Testis (tissue), 3 donors: Measurements from ENCODE around the gene IRF9. TPM values are rescaled to one million over a fixed set of nuclear protein-coding genes. Genes with fewer than 3 reads are reported as not detected.
"Not testable (repeated sequence)": the region's sequence is repeated elsewhere in the genome, so short reads cannot be mapped to it uniquely, and the experiment has no call there.

Source experiments
- DNase-seq: peaks from one replicate; pipeline ENCODE4 v3.0.0-alpha.2; 2019
- H3K27ac ChIP-seq, 2 donors: fragments of 200-600 bp; sonication (generic); one replicate each; pipeline ENCODE4 v1.5.1; 2019
- H3K27me3 ChIP-seq: fragments of 200-600 bp; sonication (generic); one replicate; pipeline ENCODE4 v1.5.1; 2019
- H3K36me3 ChIP-seq: fragments of 200-600 bp; sonication (generic); one replicate; pipeline ENCODE4 v1.5.1; 2017; ENCODE audit warnings: low read depth; ENCODE audit errors: missing control alignments
- H3K4me1 ChIP-seq: fragments of 200-600 bp; sonication (generic); one replicate; pipeline ENCODE4 v1.5.1; 2019
- H3K4me3 ChIP-seq, 2 donors: fragments of 200-600 bp; sonication (generic); one replicate each; pipeline ENCODE4 v1.5.1; 2017 to 2019
- H3K9me3 ChIP-seq: fragments of 200-600 bp; sonication (generic); one replicate; pipeline ENCODE4 v1.5.1; 2017
- CTCF ChIP-seq, 3 experiments: fragments of 450-650 bp in 2 of 3; fragments of 200-600 bp in 1 of 3; sonication (generic) in 1 of 3; IDR thresholded peaks; one replicate each; pipeline ENCODE4 v1.5.1; 2016 to 2019; ENCODE audit warnings: antibody characterized with exemption in 3 of 3, mild to moderate bottlenecking in 2 of 3, moderate library complexity in 1 of 3
- POLR2A ChIP-seq: fragments of 450-650 bp; IDR thresholded peaks from one replicate; pipeline ENCODE4 v1.6.1; 2017; ENCODE audit warnings: antibody characterized with exemption, mild to moderate bottlenecking, moderate library complexity
- WGBS, 2 donors: methylation state at CpG; one replicate each; pipeline ENCODE4 v1.1.5; 2018; 5-methylcytosine and 5-hydroxymethylcytosine counted together
- intact Hi-C: fragments of 100-400 bp; cut with DNase I; formaldehyde crosslinking; loops from one replicate; pipeline ENCODE4 v1.15.1; 2023; ENCODE audit warnings: low total_unique reads
- polyA plus RNA-seq: library from polyadenylated mRNA; stranded (reverse); fragments of 350-450 nt; fragmentation: Illumina TruSeq; extraction: RNeasy Lipid Tissue Mini Kit (QIAGEN cat#74804); gene quantifications from one replicate; pipeline ENCODE4 v1.2.3, GENCODE V29; 2014; ENCODE audit warnings: low read depth, low replicate concordance; ENCODE audit not compliant: insufficient read depth
- total RNA-seq, 2 donors: library from RNA; depleted of rRNA; stranded (reverse); fragments of >200 nt; gene quantifications; one replicate each; pipeline ENCODE4 v1.2.3, GENCODE V29; 2016

Gene IRF9
- total and polyA plus RNA-seq, 3 donors from 2014 or later = 45.7 to 74.8 (median 56.2) TPM

DNA sequence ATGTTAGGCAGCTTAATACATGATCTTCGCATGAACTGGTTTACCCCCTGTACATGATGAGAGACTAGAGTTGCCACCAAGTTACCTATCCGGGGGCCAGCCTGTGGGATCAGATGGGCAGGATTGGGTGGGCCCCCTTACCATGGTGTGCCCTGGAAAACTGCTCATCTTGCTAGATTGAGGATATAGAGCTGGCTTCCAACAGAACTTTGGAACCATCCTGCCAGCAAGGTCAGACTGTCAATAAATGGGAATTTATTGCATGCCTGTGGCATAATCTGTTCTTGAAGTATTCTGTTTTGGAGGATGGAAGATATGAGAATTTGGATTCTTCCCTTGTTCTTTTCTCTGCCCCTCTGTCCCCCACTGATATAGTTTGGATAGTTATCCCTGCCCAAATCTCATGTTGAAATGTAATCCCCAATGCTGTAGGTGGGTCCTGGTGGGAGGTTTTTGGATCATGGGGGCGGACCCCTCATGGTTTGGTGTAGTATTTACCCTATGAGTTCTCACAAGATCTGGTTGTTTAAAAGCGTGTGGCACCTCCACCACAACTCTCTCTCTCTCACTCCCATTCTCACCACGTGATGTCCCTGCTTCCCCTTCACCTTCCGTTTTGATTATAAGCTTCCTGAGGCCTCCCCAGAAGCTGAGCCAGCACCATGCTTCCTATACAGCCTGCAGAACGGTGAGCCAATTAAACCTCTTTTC lies 37.9 kb downstream of the IRF9 start:
- Histone ChIP-seq H3K27me3 (no peaks in the 10 kb centered on the region), H3K9me3 (no peaks in the 10 kb centered on the region), H3K27ac (no peak overlapping the region), H3K4me1 (peaks cover 12% of the 10 kb centered on the region), H3K36me3 (no peaks in the 10 kb centered on the region), H3K4me3 (no peak overlapping the region)
- intact Hi-C loops = no loop called here
- 89 to 91% methylated on average over 7 of the region's 7 CpGs for WGBS, 2 donors
- DNase-seq = no peak
- TF ChIP-seq CTCF (IDR thresholded peaks at IDR 0.05) (no peak), POLR2A (no peak)

- H3K27me3 ChIP-seq, H3K4me1 ChIP-seq, H3K36me3 ChIP-seq, intact Hi-C loops, H3K9me3 ChIP-seq, H3K27ac ChIP-seq, DNase-seq, H3K4me3 ChIP-seq: not testable (repeated sequence)
- WGBS, 2 donors = 86 to 89% methylated on average over 8 of the region's 8 CpGs
These were observed 41.5 kb downstream of the IRF9 start for GRCh38 chr14:24202538-24202937.

- WGBS, 2 donors = 87 to 93% methylated on average over 16 of the region's 16 CpGs
- H3K27ac ChIP-seq, DNase-seq, H3K4me1 ChIP-seq, H3K9me3 ChIP-seq, H3K27me3 ChIP-seq, intact Hi-C loops, H3K4me3 ChIP-seq, H3K36me3 ChIP-seq: not testable (repeated sequence)
These were observed 42.3 kb downstream of the IRF9 start for GRCh38 chr14:24203249-24203886.

DNA sequence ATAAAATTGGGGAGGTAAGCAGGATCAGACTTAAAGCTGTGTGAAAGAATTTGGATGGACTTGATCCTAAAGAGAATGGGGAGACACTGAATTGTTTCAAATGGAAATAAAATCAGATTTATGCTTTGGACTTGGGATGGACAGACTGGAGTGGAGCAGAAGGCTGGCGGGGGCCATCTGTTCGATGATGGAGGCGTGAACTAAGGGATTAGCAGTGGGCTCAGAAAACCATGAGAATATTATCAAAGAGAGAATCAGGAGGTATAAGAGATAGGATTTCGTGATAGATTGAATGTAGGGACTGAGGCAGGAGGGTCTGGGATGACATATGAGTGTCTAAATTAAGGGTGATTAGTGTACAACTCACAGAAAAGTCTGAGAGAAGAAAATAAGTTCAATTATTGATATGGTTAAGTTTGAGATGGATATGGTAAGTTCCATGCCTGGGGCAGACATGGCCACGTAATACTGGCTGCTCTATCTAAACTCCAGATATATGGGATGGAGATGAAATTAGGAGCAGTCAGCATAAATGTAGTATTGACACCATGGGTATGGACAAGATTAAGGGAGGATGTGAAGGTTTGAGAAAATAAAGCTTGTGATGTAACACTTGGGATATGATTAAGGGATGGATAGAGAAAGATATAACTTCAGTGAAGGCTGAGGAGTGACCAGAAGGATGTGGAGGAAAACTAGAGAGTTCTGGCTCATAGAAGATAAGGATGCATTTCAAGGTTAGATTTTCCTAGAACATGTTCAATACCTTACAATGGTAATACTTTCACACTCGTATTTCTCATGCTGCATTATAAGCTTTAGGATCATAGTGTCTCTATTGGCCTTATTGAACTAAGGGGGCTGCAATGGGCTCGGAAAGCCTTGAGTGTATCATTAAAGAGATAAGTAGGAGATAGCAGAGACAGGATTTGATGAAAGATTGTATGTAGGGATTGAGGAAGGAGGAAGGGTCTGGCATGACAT lies 43.4 kb downstream of the IRF9 start:
- TF ChIP-seq POLR2A = no peak
- no peak for TF ChIP-seq CTCF (IDR thresholded peaks at IDR 0.05)
- H3K4me1 ChIP-seq = no peaks in the 10 kb centered on the region
- H3K36me3 ChIP-seq = no peaks in the 10 kb centered on the region
- DNase-seq = no peak
- intact Hi-C loops = no loop called here
- no peaks in the 10 kb centered on the region for H3K27me3 ChIP-seq
- H3K27ac ChIP-seq = no peak overlapping the region
- 88 to 93% methylated on average over 7 of the region's 7 CpGs for WGBS, 2 donors
- H3K4me3 ChIP-seq = no peak overlapping the region
- H3K9me3 ChIP-seq = no peaks in the 10 kb centered on the region

GRCh38 chr14:24206260-24207103 lies 45.4 kb downstream of the IRF9 start:
- no peak for DNase-seq

More at GRCh38 chr14:24206260-24207103, 45.4 kb downstream of the IRF9 start:
- Histone ChIP-seq H3K36me3 (no peaks in the 10 kb centered on the region), H3K27me3 (no peaks in the 10 kb centered on the region), H3K9me3 (no peaks in the 10 kb centered on the region), H3K4me3 (no peak overlapping the region), H3K4me1 (no peaks in the 10 kb centered on the region), H3K27ac (no peak overlapping the region)
- no peak for TF ChIP-seq CTCF (IDR thresholded peaks at IDR 0.05)
- no peak for TF ChIP-seq POLR2A
- intact Hi-C loops = no loop called here
- WGBS, 2 donors = 92 to 94% methylated on average over 11 of the region's 11 CpGs
